Liver (tissue), 9 donors: ENCODE measurements around the gene ACAD8. TPM values are rescaled to one million over a fixed set of nuclear protein-coding genes. Genes with fewer than 3 reads are reported as not detected.

Source experiments
- DNase-seq: peaks from one replicate; pipeline ENCODE4 v3.0.0-alpha.2; 2017; ENCODE audit warnings: low spot score
- H3K27ac ChIP-seq, 2 donors: one replicate each; pipeline ENCODE4 v1.7.0; 2013; ENCODE audit warnings: inconsistent platforms in 2 of 2, low read length in 2 of 2, control low read depth in 1 of 2, low read depth in 1 of 2, mild to moderate bottlenecking in 1 of 2
- H3K27me3 ChIP-seq, 4 donors: one replicate each; pipeline versions ENCODE4 v1.6.1 to v1.7.0; 2013; ENCODE audit warnings: low read length in 3 of 4, inconsistent platforms in 1 of 4, mild to moderate bottlenecking in 1 of 4, moderate library complexity in 1 of 4; ENCODE audit not compliant: control insufficient read depth in 4 of 4, insufficient read depth in 4 of 4
- H3K36me3 ChIP-seq, 4 donors: one replicate each; pipeline versions ENCODE4 v1.6.1 to v1.7.0; 2013; ENCODE audit warnings: low read length in 3 of 4, mild to moderate bottlenecking in 3 of 4, low read depth in 1 of 4, moderate library complexity in 1 of 4; ENCODE audit not compliant: control insufficient read depth in 4 of 4, insufficient read depth in 3 of 4
- H3K4me1 ChIP-seq, 4 donors: one replicate each; pipeline versions ENCODE4 v1.6.1 to v1.7.0; 2013; ENCODE audit warnings: low read length in 3 of 4, mild to moderate bottlenecking in 3 of 4, moderate library complexity in 1 of 4; ENCODE audit not compliant: control insufficient read depth in 4 of 4, insufficient read depth in 4 of 4
- H3K4me3 ChIP-seq, 3 donors: one replicate each; pipeline versions ENCODE4 v1.6.1 to v1.7.0; 2013; ENCODE audit warnings: low read length in 3 of 3, control low read depth in 1 of 3, low read depth in 1 of 3, mild to moderate bottlenecking in 1 of 3
- H3K9ac ChIP-seq, 2 donors: one replicate each; pipeline ENCODE4 v1.7.0; 2013; ENCODE audit warnings: low read length in 2 of 2, mild to moderate bottlenecking in 2 of 2, moderate library complexity in 2 of 2, control low read depth in 1 of 2, low read depth in 1 of 2
- H3K9me3 ChIP-seq, 4 donors: one replicate each; pipeline versions ENCODE4 v1.6.1 to v1.7.0; 2013; ENCODE audit warnings: low read length in 3 of 4; ENCODE audit not compliant: control insufficient read depth in 4 of 4
- FOXA1 ChIP-seq: IDR thresholded peaks from 2 replicates; pipeline ENCODE4 v1.6.1; 2016; ENCODE audit warnings: antibody characterized with exemption
- GABPA ChIP-seq, 2 donors: IDR thresholded peaks in 1 of 2; conservative IDR thresholded peaks in 1 of 2; 2 replicates each; pipeline ENCODE4 v1.6.1; 2016; ENCODE audit warnings: antibody characterized with exemption in 2 of 2, mild to moderate bottlenecking in 1 of 2, moderate library complexity in 1 of 2
- HNF4A ChIP-seq, 2 donors: conservative IDR thresholded peaks; 2 replicates each; pipeline ENCODE4 v1.6.1; 2016; ENCODE audit warnings: antibody characterized with exemption in 2 of 2, mild to moderate bottlenecking in 2 of 2
- HNF4G ChIP-seq: IDR thresholded peaks from 2 replicates; pipeline ENCODE4 v1.6.1; 2016; ENCODE audit warnings: antibody characterized with exemption
- JUND ChIP-seq, 2 donors: IDR thresholded peaks; 2 replicates each; pipeline ENCODE4 v1.6.1; 2016; ENCODE audit warnings: antibody characterized with exemption in 2 of 2
- NR2F2 ChIP-seq: IDR thresholded peaks from 2 replicates; pipeline ENCODE4 v1.6.1; 2016; ENCODE audit warnings: antibody characterized with exemption
- RAD21 ChIP-seq, 2 donors: IDR thresholded peaks; 2 replicates each; pipeline ENCODE4 v1.6.1; 2016; ENCODE audit warnings: antibody characterized with exemption in 2 of 2, mild to moderate bottlenecking in 2 of 2
- RXRA ChIP-seq, 2 donors: IDR thresholded peaks; 2 replicates each; pipeline ENCODE4 v1.6.1; 2017 to 2018; ENCODE audit warnings: antibody characterized with exemption in 2 of 2, mild to moderate bottlenecking in 1 of 2
- SP1 ChIP-seq: IDR thresholded peaks from 2 replicates; pipeline ENCODE4 v1.6.1; 2018; ENCODE audit warnings: antibody characterized with exemption, mild to moderate bottlenecking
- TAF1 ChIP-seq: conservative IDR thresholded peaks from 2 replicates; pipeline ENCODE4 v1.6.1; 2016; ENCODE audit warnings: antibody characterized with exemption, mild to moderate bottlenecking
- WGBS: extraction: QIAGEN DNeasy Blood & Tissue Kit; methylation state at CpG from one replicate; pipeline ENCODE4 v1.1.7; 2013; 5-methylcytosine and 5-hydroxymethylcytosine counted together
- polyA plus RNA-seq, 2 donors: library from polyadenylated mRNA; stranded (reverse) in 1 of 2; unstranded in 1 of 2; fragments of 200-250 nt in 1 of 2; fragments of >200 nt in 1 of 2; fragmentation: Nextera tagmentation in 1 of 2; extraction: Ambion mirVana in 1 of 2; gene quantifications; one replicate each; pipeline versions ENCODE4 v1.2.1 to v1.2.3, GENCODE V29; 2013 to 2015
- total RNA-seq, 2 donors: library from RNA; depleted of rRNA; stranded (reverse); fragments of >200 nt; gene quantifications; one replicate each; pipeline ENCODE4 v1.2.3, GENCODE V29; 2014
- TF ChIP-seq, protein P1 (sequence below): fragments of 150-350 bp; IDR thresholded peaks from 2 replicates; pipeline ENCODE4 v1.5.1; 2017; ENCODE audit warnings: improper control_type of control experiment, low read depth, low read length; ENCODE audit not compliant: missing input control
- TF ChIP-seq, protein P2 (sequence below): IDR thresholded peaks from 2 replicates; pipeline ENCODE4 v1.6.1; 2016; ENCODE audit warnings: antibody characterized with exemption
- TF ChIP-seq, protein P3 (sequence below): IDR thresholded peaks from 2 replicates; pipeline ENCODE4 v1.6.1; 2016; ENCODE audit warnings: antibody characterized with exemption, mild to moderate bottlenecking
- TF ChIP-seq, protein P4 (sequence below): IDR thresholded peaks from 2 replicates; pipeline ENCODE4 v1.6.1; 2016; ENCODE audit warnings: antibody characterized with exemption
- donor health status: healthy.
- donor health status: healthy.
- donor health status: healthy.
- donor health status: healthy.
- donor health status: healthy.

The ACAD8 gene
- total and polyA plus RNA-seq, 4 donors = 14.1 to 32.2 (median 27.1) TPM

DNA sequence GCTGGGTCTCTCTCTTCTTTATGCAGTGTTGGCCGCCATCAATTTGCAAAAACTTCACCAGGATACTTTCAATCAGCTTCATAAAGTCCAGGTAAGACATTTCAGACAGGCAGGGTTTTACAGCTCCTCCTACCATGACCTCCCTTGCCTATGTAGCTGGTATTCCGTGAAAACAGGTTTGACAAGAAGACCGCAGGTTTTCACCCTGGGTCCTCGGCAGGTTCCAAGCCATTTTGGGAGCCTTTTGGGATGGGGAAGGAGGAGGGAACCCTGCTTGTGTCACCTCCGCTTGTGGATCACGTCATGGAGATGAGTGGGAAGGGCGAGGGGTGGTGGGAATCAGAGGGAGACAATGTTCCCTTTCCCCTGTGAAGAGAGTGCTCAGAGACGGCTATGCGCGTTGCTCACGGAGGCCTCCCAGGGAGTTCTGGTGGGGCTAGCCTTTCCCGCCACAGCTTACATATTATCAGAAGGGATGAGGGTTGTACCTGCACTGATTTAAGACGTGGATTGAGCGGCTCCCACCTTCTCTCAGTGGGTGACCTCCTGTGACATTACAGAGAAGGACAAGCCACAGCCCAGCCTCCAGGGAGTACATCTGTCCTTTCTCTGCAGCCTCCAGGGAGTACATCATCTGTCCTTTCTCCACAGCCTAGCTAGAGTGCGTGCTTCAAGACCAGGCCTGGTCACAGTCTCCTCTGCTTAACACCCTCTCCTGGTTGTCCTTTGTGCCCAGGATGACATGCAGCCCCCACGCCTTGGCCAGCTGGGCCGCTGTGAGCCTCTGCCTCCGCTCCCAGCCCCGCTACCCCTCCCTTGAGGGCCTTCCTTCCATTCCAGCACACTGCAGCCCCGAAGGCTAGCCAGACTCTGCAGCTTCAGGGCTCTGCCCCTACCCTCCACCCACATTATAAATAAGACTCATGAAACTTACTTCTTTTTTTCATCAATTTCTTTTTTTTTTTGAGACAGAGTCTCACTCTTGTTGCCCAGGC is 40.0 kb downstream of the ACAD8 start:
- H3K27ac ChIP-seq = no peak overlapping the region

DNA sequence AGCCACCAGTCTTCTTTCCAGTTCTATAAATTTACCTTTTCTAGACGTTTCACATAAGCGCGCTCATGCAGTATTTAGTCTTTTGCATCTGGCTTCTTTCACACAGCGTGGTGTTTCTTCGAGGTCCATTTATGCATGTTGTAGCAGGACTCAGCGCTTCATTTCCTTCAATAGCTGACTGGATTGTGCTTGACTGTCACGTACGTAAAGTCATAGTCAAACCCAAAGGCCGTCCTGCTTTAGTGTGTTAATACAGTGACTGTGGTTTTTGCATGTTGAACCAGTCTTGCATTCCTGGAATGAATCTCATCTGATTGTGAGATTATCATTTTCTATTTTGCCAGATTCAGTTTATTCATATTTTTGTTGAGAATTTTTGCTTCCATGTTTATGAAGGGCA is 41.3 kb downstream of the ACAD8 start:
- Histone ChIP-seq H3K27me3 (peaks cover 0 to 4% (median 0%) of the 10 kb centered on the region in 4 donors), H3K36me3 (no peaks in the 10 kb centered on the region), H3K9ac (no peak overlapping the region), H3K27ac (no peak overlapping the region), H3K4me3 (no peak overlapping the region), H3K9me3 (no peaks in the 10 kb centered on the region), H3K4me1 (no peaks in the 10 kb centered on the region)
- no peak for TF ChIP-seq FOXA1
- TF ChIP-seq, protein P1, sequence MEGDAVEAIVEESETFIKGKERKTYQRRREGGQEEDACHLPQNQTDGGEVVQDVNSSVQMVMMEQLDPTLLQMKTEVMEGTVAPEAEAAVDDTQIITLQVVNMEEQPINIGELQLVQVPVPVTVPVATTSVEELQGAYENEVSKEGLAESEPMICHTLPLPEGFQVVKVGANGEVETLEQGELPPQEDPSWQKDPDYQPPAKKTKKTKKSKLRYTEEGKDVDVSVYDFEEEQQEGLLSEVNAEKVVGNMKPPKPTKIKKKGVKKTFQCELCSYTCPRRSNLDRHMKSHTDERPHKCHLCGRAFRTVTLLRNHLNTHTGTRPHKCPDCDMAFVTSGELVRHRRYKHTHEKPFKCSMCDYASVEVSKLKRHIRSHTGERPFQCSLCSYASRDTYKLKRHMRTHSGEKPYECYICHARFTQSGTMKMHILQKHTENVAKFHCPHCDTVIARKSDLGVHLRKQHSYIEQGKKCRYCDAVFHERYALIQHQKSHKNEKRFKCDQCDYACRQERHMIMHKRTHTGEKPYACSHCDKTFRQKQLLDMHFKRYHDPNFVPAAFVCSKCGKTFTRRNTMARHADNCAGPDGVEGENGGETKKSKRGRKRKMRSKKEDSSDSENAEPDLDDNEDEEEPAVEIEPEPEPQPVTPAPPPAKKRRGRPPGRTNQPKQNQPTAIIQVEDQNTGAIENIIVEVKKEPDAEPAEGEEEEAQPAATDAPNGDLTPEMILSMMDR = no peak
- 84% methylated on average over 9 of the region's 9 CpGs for WGBS
- DNase-seq = no peak

More for the DNA sequence above, 40.0 kb downstream of the ACAD8 start:
- no peaks in the 10 kb centered on the region for H3K36me3 ChIP-seq
- 79% methylated on average over 20 of the region's 20 CpGs for WGBS
- H3K4me1 ChIP-seq = no peaks in the 10 kb centered on the region
- H3K9ac ChIP-seq = no peak overlapping the region
- H3K27me3 ChIP-seq = peaks cover 0 to 4% (median 0%) of the 10 kb centered on the region in 4 donors
- no peak for DNase-seq
- no peak for TF ChIP-seq HNF4G
- TF ChIP-seq, protein P2, sequence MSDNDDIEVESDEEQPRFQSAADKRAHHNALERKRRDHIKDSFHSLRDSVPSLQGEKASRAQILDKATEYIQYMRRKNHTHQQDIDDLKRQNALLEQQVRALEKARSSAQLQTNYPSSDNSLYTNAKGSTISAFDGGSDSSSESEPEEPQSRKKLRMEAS = no peak
- no peak for TF ChIP-seq FOXA1
- no peak for TF ChIP-seq NR2F2
- no peak for TF ChIP-seq TAF1
- no peak for TF ChIP-seq SP1
- TF ChIP-seq, protein P1 = no peak
- TF ChIP-seq, protein P3, sequence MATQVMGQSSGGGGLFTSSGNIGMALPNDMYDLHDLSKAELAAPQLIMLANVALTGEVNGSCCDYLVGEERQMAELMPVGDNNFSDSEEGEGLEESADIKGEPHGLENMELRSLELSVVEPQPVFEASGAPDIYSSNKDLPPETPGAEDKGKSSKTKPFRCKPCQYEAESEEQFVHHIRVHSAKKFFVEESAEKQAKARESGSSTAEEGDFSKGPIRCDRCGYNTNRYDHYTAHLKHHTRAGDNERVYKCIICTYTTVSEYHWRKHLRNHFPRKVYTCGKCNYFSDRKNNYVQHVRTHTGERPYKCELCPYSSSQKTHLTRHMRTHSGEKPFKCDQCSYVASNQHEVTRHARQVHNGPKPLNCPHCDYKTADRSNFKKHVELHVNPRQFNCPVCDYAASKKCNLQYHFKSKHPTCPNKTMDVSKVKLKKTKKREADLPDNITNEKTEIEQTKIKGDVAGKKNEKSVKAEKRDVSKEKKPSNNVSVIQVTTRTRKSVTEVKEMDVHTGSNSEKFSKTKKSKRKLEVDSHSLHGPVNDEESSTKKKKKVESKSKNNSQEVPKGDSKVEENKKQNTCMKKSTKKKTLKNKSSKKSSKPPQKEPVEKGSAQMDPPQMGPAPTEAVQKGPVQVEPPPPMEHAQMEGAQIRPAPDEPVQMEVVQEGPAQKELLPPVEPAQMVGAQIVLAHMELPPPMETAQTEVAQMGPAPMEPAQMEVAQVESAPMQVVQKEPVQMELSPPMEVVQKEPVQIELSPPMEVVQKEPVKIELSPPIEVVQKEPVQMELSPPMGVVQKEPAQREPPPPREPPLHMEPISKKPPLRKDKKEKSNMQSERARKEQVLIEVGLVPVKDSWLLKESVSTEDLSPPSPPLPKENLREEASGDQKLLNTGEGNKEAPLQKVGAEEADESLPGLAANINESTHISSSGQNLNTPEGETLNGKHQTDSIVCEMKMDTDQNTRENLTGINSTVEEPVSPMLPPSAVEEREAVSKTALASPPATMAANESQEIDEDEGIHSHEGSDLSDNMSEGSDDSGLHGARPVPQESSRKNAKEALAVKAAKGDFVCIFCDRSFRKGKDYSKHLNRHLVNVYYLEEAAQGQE = no peak
- no peak for TF ChIP-seq RXRA (IDR thresholded peaks at IDR 0.05)
- TF ChIP-seq, protein P4, sequence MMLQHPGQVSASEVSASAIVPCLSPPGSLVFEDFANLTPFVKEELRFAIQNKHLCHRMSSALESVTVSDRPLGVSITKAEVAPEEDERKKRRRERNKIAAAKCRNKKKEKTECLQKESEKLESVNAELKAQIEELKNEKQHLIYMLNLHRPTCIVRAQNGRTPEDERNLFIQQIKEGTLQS = no peak
- no peak for TF ChIP-seq GABPA (IDR thresholded peaks at IDR 0.05 in 1 of 2, conservative IDR thresholded peaks at IDR 0.05 in 1 of 2)
- TF ChIP-seq HNF4A (conservative IDR thresholded peaks at IDR 0.05) = no peak
- no peak for TF ChIP-seq JUND (IDR thresholded peaks at IDR 0.05)
- no peak for TF ChIP-seq RAD21 (IDR thresholded peaks at IDR 0.05)
- H3K9me3 ChIP-seq = no peaks in the 10 kb centered on the region
- no peak overlapping the region for H3K4me3 ChIP-seq
